AG09319 (cell line): ENCODE results near the gene SRD5A1.

Experiments used
- DNase-seq: peaks from one replicate; pipeline ENCODE4 v3.0.0-alpha.2; 2010; ENCODE audit warnings: low read depth; ENCODE audit errors: extremely low read depth
- TF ChIP-seq, protein P1 (sequence below): IDR thresholded peaks from 2 replicates; pipeline ENCODE4 v1.5.1; 2011; ENCODE audit warnings: low read depth, mild to moderate bottlenecking, inconsistent platforms, low read length, moderate library complexity

The SRD5A1 gene

DNA sequence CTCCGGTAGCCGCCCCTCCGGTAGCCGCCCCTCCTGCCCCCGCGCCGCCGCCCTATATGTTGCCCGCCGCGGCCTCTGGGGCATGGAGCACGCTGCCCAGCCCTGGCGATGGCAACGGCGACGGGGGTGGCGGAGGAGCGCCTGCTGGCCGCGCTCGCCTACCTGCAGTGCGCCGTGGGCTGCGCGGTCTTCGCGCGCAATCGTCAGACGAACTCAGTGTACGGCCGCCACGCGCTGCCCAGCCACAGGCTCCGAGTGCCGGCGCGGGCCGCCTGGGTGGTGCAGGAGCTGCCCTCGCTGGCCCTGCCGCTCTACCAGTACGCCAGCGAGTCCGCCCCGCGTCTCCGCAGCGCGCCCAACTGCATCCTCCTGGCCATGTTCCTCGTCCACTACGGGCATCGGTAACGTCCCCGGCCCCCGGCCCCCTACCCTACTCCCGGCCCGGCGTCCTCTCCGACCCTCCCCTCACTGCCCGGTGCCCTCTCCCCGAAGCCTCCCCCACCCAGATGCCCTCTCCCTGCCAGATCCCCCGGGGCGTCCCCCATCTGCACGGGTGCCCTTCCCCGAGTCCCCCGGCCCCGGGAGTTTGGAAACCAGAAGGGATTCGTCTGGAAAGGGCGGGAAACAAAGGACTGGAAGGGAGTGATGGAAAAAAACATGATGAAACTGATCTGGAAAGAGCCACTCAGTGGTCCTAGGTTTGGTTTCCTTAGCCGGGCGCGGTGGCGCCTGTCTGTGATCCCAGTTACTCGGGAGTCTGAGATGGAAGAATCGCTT, 417 bp downstream of the SRD5A1 start:
- no peak for DNase-seq
- TF ChIP-seq, protein P1, sequence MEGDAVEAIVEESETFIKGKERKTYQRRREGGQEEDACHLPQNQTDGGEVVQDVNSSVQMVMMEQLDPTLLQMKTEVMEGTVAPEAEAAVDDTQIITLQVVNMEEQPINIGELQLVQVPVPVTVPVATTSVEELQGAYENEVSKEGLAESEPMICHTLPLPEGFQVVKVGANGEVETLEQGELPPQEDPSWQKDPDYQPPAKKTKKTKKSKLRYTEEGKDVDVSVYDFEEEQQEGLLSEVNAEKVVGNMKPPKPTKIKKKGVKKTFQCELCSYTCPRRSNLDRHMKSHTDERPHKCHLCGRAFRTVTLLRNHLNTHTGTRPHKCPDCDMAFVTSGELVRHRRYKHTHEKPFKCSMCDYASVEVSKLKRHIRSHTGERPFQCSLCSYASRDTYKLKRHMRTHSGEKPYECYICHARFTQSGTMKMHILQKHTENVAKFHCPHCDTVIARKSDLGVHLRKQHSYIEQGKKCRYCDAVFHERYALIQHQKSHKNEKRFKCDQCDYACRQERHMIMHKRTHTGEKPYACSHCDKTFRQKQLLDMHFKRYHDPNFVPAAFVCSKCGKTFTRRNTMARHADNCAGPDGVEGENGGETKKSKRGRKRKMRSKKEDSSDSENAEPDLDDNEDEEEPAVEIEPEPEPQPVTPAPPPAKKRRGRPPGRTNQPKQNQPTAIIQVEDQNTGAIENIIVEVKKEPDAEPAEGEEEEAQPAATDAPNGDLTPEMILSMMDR = no peak

DNA sequence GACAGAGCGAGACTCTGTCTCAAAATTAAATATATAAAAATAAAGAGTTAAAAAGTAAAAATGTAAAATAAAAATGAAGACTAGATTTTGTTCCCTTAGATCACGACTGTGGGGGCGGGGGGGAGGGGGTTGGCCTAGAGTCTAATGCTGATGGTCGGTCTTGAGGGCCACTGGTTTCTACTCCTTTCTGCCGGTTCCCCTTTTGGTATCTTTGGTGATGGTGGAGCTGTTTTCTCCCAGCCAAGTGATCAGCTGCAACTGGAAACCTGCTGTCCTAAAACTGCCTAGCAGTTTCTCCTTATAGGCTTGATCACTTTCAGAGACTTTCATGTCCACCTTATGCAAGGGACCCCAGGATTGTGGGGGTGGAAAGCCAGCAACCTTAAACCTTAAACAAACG, 1.1 kb downstream of the SRD5A1 start:
- TF ChIP-seq, protein P1 = no peak
- no peak for DNase-seq

DNA sequence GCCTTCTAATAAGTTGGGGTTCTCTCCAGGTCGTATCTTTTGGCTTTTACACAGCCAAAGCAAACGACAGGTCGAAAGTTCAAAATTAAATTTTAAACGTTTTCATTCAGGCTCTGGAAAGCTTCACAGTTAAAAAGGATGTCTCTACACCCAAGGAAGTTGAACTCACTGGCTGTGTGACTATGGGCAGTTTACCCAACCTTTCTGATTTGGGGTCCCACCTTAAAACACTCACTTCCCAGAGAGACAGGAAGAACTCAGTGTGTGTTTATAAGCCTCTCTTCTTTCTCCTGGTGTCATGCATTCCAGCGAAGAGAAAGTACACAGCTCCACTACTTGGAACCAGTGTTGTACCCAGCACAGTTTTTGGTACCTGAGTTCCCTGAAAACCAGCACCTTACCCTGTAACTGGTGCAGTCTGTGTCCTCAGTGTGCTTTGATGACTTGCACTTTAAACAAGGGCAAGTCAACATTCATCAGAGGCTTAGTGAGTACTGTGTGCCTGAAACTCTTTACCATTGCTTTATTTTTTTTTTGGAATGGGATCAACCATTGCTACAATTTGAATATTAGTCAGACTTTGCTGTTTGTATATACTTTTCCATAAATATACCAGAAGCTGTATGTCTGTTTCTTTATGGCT, 1.7 kb downstream of the SRD5A1 start:
- TF ChIP-seq, protein P1 = no peak

DNA sequence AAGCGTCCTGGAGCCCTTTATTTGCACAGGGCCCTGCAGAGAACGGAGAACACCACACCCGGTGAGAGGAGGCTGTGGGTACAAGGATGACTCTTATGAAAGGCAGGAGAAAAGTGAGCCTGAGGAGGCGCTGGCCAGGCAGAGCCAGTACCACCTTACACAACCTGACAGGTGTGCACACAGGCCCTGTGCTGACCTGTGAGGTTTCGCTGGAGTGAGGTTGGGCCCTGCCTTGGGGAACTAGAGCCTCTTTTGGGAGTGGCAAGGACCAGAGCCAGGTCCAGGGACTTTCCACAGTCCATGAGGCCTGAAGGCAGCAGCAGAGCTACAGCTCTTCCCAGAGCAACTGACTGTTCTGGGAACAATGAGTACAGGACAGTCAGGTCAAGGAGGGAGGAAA, 3.1 kb downstream of the SRD5A1 start:
- no peak for DNase-seq
- TF ChIP-seq, protein P1 = no peak

More for the DNA sequence above, 1.7 kb downstream of the SRD5A1 start:
- no peak for DNase-seq

DNA sequence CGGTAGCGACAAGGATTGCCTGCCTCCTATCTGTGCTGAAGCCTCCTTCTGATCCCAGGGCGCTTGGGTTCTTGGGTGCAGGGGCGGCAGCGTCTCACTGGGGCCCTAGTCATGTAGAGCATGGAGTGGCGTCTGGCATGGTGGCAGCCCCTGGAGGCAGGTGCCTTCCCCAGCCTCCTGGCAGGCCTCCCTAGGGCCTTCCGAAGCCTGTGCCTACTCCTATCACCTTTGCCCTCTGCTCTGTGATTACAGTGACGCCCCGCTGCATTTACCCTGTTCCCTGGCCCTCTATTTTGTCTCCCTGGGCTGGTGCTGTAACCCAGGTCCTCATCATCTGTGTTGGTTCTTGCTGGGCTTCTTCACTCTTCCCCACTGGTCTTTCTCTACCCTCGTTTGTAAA, 3.8 kb downstream of the SRD5A1 start:
- TF ChIP-seq, protein P1 = no peak
- DNase-seq = no peak

DNA sequence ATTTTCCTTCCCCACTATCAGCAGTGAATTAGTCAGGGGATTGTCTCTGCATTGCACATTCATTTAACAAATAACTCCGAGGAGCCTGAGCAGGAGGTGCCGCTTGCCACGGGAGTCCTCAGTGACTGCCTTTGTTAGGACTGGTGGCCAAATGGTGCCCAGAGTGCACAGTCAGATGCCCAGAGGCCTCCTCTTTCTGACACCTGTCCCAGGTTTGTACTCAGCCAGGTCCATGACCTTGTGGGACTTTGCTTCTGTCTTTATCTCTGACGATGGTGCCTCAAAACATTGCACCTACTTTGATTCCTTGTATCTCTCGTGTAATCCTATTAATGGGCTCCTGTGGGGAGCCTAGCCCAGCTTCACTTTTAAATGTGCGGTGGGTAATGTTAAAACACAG, 4.3 kb downstream of the SRD5A1 start:
- TF ChIP-seq, protein P1 = no peak
- DNase-seq = no peak

DNA sequence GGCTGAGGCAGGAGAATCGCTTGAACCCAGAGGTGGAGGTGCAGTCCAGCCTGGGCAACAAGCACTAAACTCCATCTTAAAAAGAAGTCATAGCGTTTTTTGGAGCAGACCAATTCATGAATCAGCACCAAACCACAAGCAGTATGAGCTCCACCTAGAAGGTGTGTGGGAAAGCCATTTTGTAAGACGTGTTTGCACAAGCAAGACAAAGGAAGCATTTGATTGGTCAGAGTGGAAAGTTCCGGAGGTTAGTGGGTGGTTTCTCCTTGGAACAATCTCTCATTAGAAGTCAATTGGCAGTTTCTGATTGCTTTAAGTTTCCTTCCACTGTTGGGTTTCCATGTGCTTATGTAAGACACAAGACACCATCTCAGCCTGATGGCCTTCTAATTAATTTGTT, 5.0 kb downstream of the SRD5A1 start:
- DNase-seq = no peak
- TF ChIP-seq, protein P1 = no peak
